Mammary epithelial cell (primary cell): ENCODE data around the gene DIPK1C.

Source experiments
- CTCF ChIP-seq, 2 donors: IDR thresholded peaks in 1 of 2; conservative IDR thresholded peaks in 1 of 2; 2 replicates each; pipeline ENCODE4 v1.5.1; 2011 to 2012; ENCODE audit warnings: inconsistent platforms in 2 of 2, low read length in 2 of 2, mild to moderate bottlenecking in 2 of 2, control low read depth in 1 of 2, low read depth in 1 of 2; ENCODE audit not compliant: insufficient read depth in 1 of 2; ENCODE audit errors: extremely low read depth in 1 of 2
- EZH2 ChIP-seq: IDR thresholded peaks from 2 replicates; pipeline ENCODE4 v1.6.1; 2012; ENCODE audit warnings: low read length, inconsistent platforms, borderline replicate concordance

GRCh38 chr18:74489676-74490075, 32.6 kb upstream of the DIPK1C start:
- TF ChIP-seq CTCF (conservative IDR thresholded peaks at IDR 0.05 in 1 of 2, IDR thresholded peaks at IDR 0.05 in 1 of 2; ENCODE audit: extremely low read depth in 1 of 2, insufficient read depth in 1 of 2, low read depth in 1 of 2, low read length in 2 of 2) (no peak), EZH2 (no peak)
